SU-DHL-6 (cell line): ENCODE measurements around the gene TEX19.

Experiments
- H2AFZ ChIP-seq: fragments of 200-600 bp; sonication (generic); 2 replicates; pipeline ENCODE4 v1.6.1; 2014; ENCODE audit warnings: low read depth, mild to moderate bottlenecking, moderate library complexity, mixed read lengths, antibody characterized with exemption, low read length; ENCODE audit not compliant: severe bottlenecking
- H3F3A ChIP-seq: fragments of 200-600 bp; shearing (Covaris generic); 2 replicates; pipeline ENCODE4 v1.6.0; 2016; ENCODE audit warnings: antibody characterized with exemption, mild to moderate bottlenecking; ENCODE audit not compliant: insufficient read depth
- H3K27ac ChIP-seq: fragments of 200-600 bp; sonication (generic); 2 replicates; pipeline ENCODE4 v1.5.1; 2016; ENCODE audit warnings: low read depth, mild to moderate bottlenecking, low read length, moderate library complexity, mixed read lengths
- H3K27me3 ChIP-seq: fragments of 200-600 bp; sonication (generic), shearing (Covaris generic); 2 replicates; pipeline ENCODE4 v1.6.0; 2014; ENCODE audit warnings: mild to moderate bottlenecking, low read length
- H3K36me3 ChIP-seq: fragments of 200-600 bp; sonication (generic); 2 replicates; pipeline ENCODE4 v1.6.1; 2014; ENCODE audit warnings: mild to moderate bottlenecking, low read length, mixed read lengths
- H3K4me2 ChIP-seq: fragments of 300-600, 200-600 bp; shearing (Covaris generic), sonication (generic); 2 replicates; pipeline ENCODE4 v1.6.0; 2014; ENCODE audit warnings: low read length, low read depth, mild to moderate bottlenecking; ENCODE audit not compliant: poor library complexity, severe bottlenecking
- H3K4me3 ChIP-seq: fragments of 200-600 bp; sonication (generic); 2 replicates; pipeline ENCODE4 v1.5.1; 2014; ENCODE audit warnings: antibody characterized with exemption, low read length, mild to moderate bottlenecking, mixed read lengths; ENCODE audit not compliant: insufficient read depth, poor library complexity, severe bottlenecking
- H3K79me2 ChIP-seq: fragments of 200-600 bp; sonication (generic); 2 replicates; pipeline ENCODE4 v1.6.1; 2014; ENCODE audit warnings: mild to moderate bottlenecking, low read length, moderate library complexity; ENCODE audit not compliant: insufficient read depth
- H3K9ac ChIP-seq: fragments of 200-600 bp; sonication (generic); 2 replicates; pipeline ENCODE4 v1.7.0; 2014; ENCODE audit warnings: mild to moderate bottlenecking, low read length
- H3K9me2 ChIP-seq: fragments of 200-600 bp; sonication (generic); replicated peaks from 2 replicates; pipeline ENCODE4 v1.6.1; 2014; ENCODE audit warnings: low read length; ENCODE audit not compliant: insufficient read depth
- H3K9me3 ChIP-seq: fragments of 200-600 bp; sonication (generic); 2 replicates; pipeline ENCODE4 v1.6.1; 2014; ENCODE audit warnings: low read length, mixed read lengths; ENCODE audit not compliant: insufficient read depth
- H4K20me1 ChIP-seq: fragments of 200-600 bp; sonication (generic); 2 replicates; pipeline ENCODE4 v1.6.1; 2014; ENCODE audit warnings: low read depth, mild to moderate bottlenecking, antibody characterized with exemption, low read length, moderate library complexity, mixed read lengths
- EZH2phosphoT487 ChIP-seq: fragments of 200-600 bp; sonication (generic), shearing (Covaris generic); conservative IDR thresholded peaks from 2 replicates; pipeline ENCODE4 v1.6.1; 2018; ENCODE audit warnings: mild to moderate bottlenecking, antibody characterized with exemption, low read length, moderate library complexity, mixed read lengths
- TF ChIP-seq, protein P1 (sequence below): fragments of 200-600 bp; sonication (generic); IDR thresholded peaks from one replicate; pipeline ENCODE4 v1.5.1; 2017; ENCODE audit warnings: antibody characterized with exemption, mild to moderate bottlenecking, low read length, moderate library complexity; ENCODE audit not compliant: insufficient read depth, poor library complexity, severe bottlenecking

TEX19 gene

DNA sequence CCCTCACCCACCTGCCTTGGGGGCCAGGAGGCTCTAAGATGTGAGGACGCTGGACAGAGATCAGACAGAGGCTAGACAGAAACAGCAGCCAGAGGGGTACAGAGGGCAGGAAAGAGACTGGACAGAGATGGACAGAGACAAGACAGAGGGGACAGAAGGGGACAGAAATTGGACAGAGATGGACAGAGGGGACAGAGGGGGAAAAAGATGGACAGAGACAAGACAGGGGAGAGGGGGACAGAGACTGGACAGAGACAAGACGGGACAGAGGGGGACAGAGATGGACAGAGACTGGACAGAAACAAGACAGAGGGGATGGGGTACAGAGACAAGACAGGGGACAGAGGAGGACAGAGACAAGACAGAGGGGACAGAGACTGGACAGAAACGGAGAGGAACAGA is 28.7 kb downstream of the TEX19 start:
- Histone ChIP-seq H3K36me3 (no peaks in the 10 kb centered on the region), H3K9ac (no peak overlapping the region), H4K20me1 (no peaks in the 10 kb centered on the region), H3K27me3 (no peaks in the 10 kb centered on the region), H3F3A (no peaks in the 10 kb centered on the region), H3K4me3 (no peak overlapping the region), H2AFZ (no peak overlapping the region), H3K9me3 (no peaks in the 10 kb centered on the region), H3K79me2 (no peaks in the 10 kb centered on the region), H3K4me2 (no peak overlapping the region), H3K9me2 (no peaks in the 10 kb centered on the region), H3K27ac (no peak overlapping the region)
- TF ChIP-seq, protein P1, sequence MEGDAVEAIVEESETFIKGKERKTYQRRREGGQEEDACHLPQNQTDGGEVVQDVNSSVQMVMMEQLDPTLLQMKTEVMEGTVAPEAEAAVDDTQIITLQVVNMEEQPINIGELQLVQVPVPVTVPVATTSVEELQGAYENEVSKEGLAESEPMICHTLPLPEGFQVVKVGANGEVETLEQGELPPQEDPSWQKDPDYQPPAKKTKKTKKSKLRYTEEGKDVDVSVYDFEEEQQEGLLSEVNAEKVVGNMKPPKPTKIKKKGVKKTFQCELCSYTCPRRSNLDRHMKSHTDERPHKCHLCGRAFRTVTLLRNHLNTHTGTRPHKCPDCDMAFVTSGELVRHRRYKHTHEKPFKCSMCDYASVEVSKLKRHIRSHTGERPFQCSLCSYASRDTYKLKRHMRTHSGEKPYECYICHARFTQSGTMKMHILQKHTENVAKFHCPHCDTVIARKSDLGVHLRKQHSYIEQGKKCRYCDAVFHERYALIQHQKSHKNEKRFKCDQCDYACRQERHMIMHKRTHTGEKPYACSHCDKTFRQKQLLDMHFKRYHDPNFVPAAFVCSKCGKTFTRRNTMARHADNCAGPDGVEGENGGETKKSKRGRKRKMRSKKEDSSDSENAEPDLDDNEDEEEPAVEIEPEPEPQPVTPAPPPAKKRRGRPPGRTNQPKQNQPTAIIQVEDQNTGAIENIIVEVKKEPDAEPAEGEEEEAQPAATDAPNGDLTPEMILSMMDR = no peak
- no peak for TF ChIP-seq EZH2phosphoT487

DNA sequence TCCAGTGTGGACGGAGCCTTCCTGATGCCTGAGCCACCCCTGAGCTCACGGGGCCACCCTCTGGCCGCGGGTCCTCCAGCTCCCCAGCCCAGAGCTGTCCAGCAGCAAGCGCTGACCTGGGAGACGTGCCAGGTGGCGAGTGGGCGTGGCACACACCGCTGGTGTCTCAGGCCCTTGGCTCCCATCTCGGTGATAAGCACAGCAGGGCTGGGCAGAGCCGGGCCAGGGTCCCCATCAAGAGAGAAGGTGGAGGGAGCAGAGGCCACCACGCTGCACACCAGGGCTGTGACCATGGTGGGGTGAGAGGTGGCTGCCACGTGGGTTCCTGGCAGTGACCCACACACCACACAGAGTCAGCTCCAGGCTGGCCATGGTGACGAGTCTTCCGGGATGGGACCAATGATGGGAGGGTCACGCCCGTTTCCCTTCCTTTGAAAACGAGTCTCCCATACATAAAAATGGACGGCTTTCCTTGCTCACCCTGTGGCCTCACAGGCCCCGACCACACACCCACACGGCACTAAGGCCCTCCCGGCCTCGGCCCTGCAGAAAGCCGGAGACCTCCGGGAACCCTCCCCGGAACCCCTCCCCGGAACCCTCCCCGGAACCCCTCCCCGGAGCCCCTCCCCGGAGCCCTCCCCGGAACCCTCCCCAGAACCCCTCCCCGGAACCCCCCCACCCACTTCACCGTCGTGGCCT is 29.3 kb downstream of the TEX19 start:
- H3K27ac ChIP-seq = no peak overlapping the region
- no peaks in the 10 kb centered on the region for H3K36me3 ChIP-seq
- H3F3A ChIP-seq = no peaks in the 10 kb centered on the region
- H3K4me3 ChIP-seq = no peak overlapping the region
- no peaks in the 10 kb centered on the region for H4K20me1 ChIP-seq
- no peaks in the 10 kb centered on the region for H3K79me2 ChIP-seq
- no peaks in the 10 kb centered on the region for H3K27me3 ChIP-seq
- H3K9ac ChIP-seq = no peak overlapping the region
- no peak for TF ChIP-seq EZH2phosphoT487
- TF ChIP-seq, protein P1 = no peak
- no peaks in the 10 kb centered on the region for H3K9me2 ChIP-seq
- no peaks in the 10 kb centered on the region for H3K9me3 ChIP-seq
- no peak overlapping the region for H2AFZ ChIP-seq
- H3K4me2 ChIP-seq = no peak overlapping the region

DNA sequence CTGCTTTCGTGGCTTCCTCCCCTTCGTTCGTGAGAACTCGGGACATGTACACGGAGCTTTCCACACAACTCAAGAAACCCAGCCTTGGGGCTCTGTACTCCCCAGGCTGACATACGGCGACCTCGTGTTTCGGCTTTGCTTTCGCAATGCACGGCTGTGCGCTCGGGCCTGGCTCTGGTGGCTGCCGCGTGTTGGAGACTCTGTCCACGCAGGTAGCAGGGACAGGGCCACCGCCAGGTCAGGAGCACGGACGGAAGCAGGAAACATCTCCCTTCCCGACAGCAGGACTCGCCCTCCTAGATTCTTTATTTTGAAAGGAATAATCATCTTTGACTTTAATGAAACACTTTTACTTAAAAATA is 29.9 kb downstream of the TEX19 start:
- Histone ChIP-seq H2AFZ (no peak overlapping the region), H4K20me1 (no peaks in the 10 kb centered on the region), H3F3A (no peaks in the 10 kb centered on the region), H3K9ac (no peak overlapping the region), H3K4me2 (no peak overlapping the region), H3K27me3 (no peaks in the 10 kb centered on the region), H3K9me2 (no peaks in the 10 kb centered on the region), H3K9me3 (no peaks in the 10 kb centered on the region), H3K36me3 (no peaks in the 10 kb centered on the region), H3K4me3 (no peak overlapping the region), H3K27ac (no peak overlapping the region), H3K79me2 (no peaks in the 10 kb centered on the region)
- no peak for TF ChIP-seq EZH2phosphoT487
- TF ChIP-seq, protein P1 = no peak
